ENCODE measurements around the gene RBMS3. TPM values are rescaled to one million over a fixed set of nuclear protein-coding genes. Genes with fewer than 3 reads are reported as not detected.

Gene RBMS3
- total and polyA plus RNA-seq, 2 donors (not counting 1 experiment from before 2014, with no cell fraction given): 26.9 to 68.4 TPM

DNA sequence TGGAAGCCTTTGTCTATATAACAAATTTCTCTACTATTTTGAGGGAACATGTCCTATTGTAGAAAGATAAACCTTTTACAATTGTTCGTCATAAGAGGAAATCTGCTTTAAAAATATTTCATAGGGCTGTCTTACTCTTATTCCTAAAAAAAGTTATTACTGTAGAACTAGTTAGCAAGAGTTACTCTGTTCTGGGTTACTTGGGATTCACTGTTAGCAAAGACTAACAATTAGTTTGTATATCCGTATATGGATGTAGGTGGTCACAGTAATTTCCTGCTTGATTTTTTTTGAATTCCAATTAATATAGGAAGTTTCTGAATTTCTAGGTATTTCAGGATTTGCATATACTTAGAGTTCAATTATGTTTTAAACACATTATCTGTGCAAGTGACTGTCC is 413.5 kb downstream of the RBMS3 start:
- no peak overlapping the region for H3K9ac ChIP-seq (ENCODE audit: insufficient read depth, low read length)
- no peaks in the 10 kb centered on the region for H4K20me1 ChIP-seq (ENCODE audit: control insufficient read depth, extremely low read depth, insufficient read depth, low read length)
- DNase-seq (ENCODE audit: low read depth in 2 of 2): peak in 1 of 2 donors; percentile 13
- no peak overlapping the region for H2AFZ ChIP-seq (ENCODE audit: low read length)
- peak overlapping the region; percentile 85 for H3K27ac ChIP-seq (ENCODE audit: insufficient read depth, low read length)
- H3K4me2 ChIP-seq (ENCODE audit: extremely low read depth, insufficient read depth, low read length): peak overlapping the region; percentile 82
- H3K79me2 ChIP-seq (ENCODE audit: control insufficient read depth, insufficient read depth, low read length): no peaks in the 10 kb centered on the region
- H3K4me1 ChIP-seq (ENCODE audit: control insufficient read depth, extremely low read depth, insufficient read depth, low read length): peaks cover 33% of the 10 kb centered on the region
- H3K4me3 ChIP-seq (replicated peaks in 1 of 4; ENCODE audit: control extremely low read depth in 1 of 4, insufficient read depth in 1 of 4, low read depth in 3 of 4, low read length in 4 of 4): peak overlapping the region in 1 of 4 experiments; percentile 20
- no peak for TF ChIP-seq EZH2 (IDR thresholded peaks at IDR 0.05; ENCODE audit: low read length, missing control alignments)
- TF ChIP-seq, protein P1, sequence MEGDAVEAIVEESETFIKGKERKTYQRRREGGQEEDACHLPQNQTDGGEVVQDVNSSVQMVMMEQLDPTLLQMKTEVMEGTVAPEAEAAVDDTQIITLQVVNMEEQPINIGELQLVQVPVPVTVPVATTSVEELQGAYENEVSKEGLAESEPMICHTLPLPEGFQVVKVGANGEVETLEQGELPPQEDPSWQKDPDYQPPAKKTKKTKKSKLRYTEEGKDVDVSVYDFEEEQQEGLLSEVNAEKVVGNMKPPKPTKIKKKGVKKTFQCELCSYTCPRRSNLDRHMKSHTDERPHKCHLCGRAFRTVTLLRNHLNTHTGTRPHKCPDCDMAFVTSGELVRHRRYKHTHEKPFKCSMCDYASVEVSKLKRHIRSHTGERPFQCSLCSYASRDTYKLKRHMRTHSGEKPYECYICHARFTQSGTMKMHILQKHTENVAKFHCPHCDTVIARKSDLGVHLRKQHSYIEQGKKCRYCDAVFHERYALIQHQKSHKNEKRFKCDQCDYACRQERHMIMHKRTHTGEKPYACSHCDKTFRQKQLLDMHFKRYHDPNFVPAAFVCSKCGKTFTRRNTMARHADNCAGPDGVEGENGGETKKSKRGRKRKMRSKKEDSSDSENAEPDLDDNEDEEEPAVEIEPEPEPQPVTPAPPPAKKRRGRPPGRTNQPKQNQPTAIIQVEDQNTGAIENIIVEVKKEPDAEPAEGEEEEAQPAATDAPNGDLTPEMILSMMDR (conservative IDR thresholded peaks at IDR 0.05 in 1 of 2, IDR thresholded peaks at IDR 0.05 in 1 of 2; ENCODE audit: low read depth in 1 of 2, low read length in 2 of 2): no peak
- H3K27me3 ChIP-seq (ENCODE audit: control insufficient read depth, insufficient read depth, low read length): no peaks in the 10 kb centered on the region
- no peaks in the 10 kb centered on the region for H3K9me3 ChIP-seq (ENCODE audit: control insufficient read depth, insufficient read depth, low read depth, low read length)
- no peaks in the 10 kb centered on the region for H3K36me3 ChIP-seq (ENCODE audit: control insufficient read depth, insufficient read depth, low read length)

DNA sequence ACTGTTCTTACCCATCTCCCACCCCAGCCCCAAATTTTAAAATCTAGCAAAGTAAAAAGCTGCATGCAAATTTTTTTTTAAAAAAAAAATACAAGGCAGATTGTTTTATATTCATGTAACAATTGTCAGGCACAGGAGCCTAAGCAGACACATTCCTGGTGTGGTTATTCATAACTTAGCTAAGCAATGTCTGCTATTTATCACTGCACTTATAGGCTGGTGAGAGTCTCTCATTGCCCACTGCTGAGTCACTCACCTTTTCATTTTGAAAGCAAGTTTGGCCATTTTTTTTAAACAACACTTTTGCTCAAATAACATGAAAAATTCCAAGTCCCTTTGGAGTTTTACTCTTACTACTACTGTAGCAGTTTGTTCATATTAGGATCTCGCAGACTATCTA is 413.9 kb downstream of the RBMS3 start:
- Histone ChIP-seq H3K79me2 (ENCODE audit: control insufficient read depth, insufficient read depth, low read length) (no peaks in the 10 kb centered on the region), H3K4me3 (replicated peaks in 1 of 4; ENCODE audit: control extremely low read depth in 1 of 4, insufficient read depth in 1 of 4, low read depth in 3 of 4, low read length in 4 of 4) (no peak overlapping the region), H3K36me3 (ENCODE audit: control insufficient read depth, insufficient read depth, low read length) (peaks cover 2% of the 10 kb centered on the region), H3K27me3 (ENCODE audit: control insufficient read depth, insufficient read depth, low read length) (no peaks in the 10 kb centered on the region), H3K4me1 (ENCODE audit: control insufficient read depth, extremely low read depth, insufficient read depth, low read length) (peaks cover 33% of the 10 kb centered on the region), H3K9ac (ENCODE audit: insufficient read depth, low read length) (no peak overlapping the region), H3K9me3 (ENCODE audit: control insufficient read depth, insufficient read depth, low read depth, low read length) (no peaks in the 10 kb centered on the region), H3K4me2 (ENCODE audit: extremely low read depth, insufficient read depth, low read length) (peak overlapping the region; percentile 63), H3K27ac (ENCODE audit: insufficient read depth, low read length) (peak overlapping the region; percentile 85), H4K20me1 (ENCODE audit: control insufficient read depth, extremely low read depth, insufficient read depth, low read length) (no peaks in the 10 kb centered on the region), H2AFZ (ENCODE audit: low read length) (no peak overlapping the region)
- peak; percentile 83 to 99 for DNase-seq (ENCODE audit: low read depth in 2 of 2)
- no peak for TF ChIP-seq EZH2 (IDR thresholded peaks at IDR 0.05; ENCODE audit: low read length, missing control alignments)
- TF ChIP-seq, protein P1 (conservative IDR thresholded peaks at IDR 0.05 in 1 of 2, IDR thresholded peaks at IDR 0.05 in 1 of 2; ENCODE audit: low read depth in 1 of 2, low read length in 2 of 2): no peak

DNA sequence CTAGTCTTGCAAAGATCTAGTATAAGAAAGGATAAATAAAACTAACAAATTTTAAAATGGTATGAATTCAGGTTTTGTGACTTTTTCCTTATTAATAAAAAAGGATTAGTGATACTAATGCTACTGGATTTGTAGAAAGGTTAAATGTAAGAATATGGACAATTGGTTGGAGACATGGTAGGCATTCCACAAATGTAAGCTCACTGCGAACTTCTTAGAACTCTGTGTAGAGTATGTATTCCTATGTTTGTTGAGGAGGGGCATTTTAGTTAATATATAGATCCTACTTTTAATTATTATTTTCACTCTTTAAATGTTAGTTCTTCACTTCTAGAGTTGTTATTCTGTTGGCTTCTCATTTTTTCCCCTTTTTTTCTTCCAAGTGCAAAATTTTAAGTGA is 414.3 kb downstream of the RBMS3 start:
- Histone ChIP-seq H3K4me2 (ENCODE audit: extremely low read depth, insufficient read depth, low read length) (peak overlapping the region; percentile 63), H4K20me1 (ENCODE audit: control insufficient read depth, extremely low read depth, insufficient read depth, low read length) (no peaks in the 10 kb centered on the region), H3K4me3 (replicated peaks in 1 of 4; ENCODE audit: control extremely low read depth in 1 of 4, insufficient read depth in 1 of 4, low read depth in 3 of 4, low read length in 4 of 4) (peak overlapping the region in 1 of 4 experiments; percentile 7), H3K27me3 (ENCODE audit: control insufficient read depth, insufficient read depth, low read length) (no peaks in the 10 kb centered on the region), H3K27ac (ENCODE audit: insufficient read depth, low read length) (peak overlapping the region; percentile 85), H3K4me1 (ENCODE audit: control insufficient read depth, extremely low read depth, insufficient read depth, low read length) (peaks cover 33% of the 10 kb centered on the region), H3K36me3 (ENCODE audit: control insufficient read depth, insufficient read depth, low read length) (peaks cover 2% of the 10 kb centered on the region), H3K79me2 (ENCODE audit: control insufficient read depth, insufficient read depth, low read length) (no peaks in the 10 kb centered on the region), H3K9me3 (ENCODE audit: control insufficient read depth, insufficient read depth, low read depth, low read length) (no peaks in the 10 kb centered on the region), H3K9ac (ENCODE audit: insufficient read depth, low read length) (peak overlapping the region; percentile 17), H2AFZ (ENCODE audit: low read length) (no peak overlapping the region)
- DNase-seq (ENCODE audit: low read depth in 2 of 2): peak in 1 of 2 donors; percentile 50
- TF ChIP-seq, protein P1 (conservative IDR thresholded peaks at IDR 0.05 in 1 of 2, IDR thresholded peaks at IDR 0.05 in 1 of 2; ENCODE audit: low read depth in 1 of 2, low read length in 2 of 2): no peak
- no peak for TF ChIP-seq EZH2 (IDR thresholded peaks at IDR 0.05; ENCODE audit: low read length, missing control alignments)
